HCT116 (cell line): ENCODE data around the gene TRPM1. TPM values are rescaled to one million over a fixed set of nuclear protein-coding genes. Genes with fewer than 3 reads are reported as not detected.

Experiments
- ATAC-seq: fragments of 200-7000 bp; cut with Tn5 transposase; 2 replicates; pipeline ENCODE4 v1.9.1; 2020; ENCODE audit warnings: mild to moderate bottlenecking, moderate library complexity
- BruUV-seq: library from RNA; stranded (reverse); fragments of 400-500 nt; replicated peaks from 2 replicates; lab custom pipeline; 2021; lab: Mats Ljungman, UMichigan
- CTCF ChIA-PET: fragments of 300-600 bp; sonication (Branson Sonifier 250); formaldehyde crosslinking; loops from one replicate; lab custom pipeline; 2021; ENCODE audit warnings: antibody characterized with exemption; lab: Charles Lee
- POLR2A ChIA-PET: fragments of 300-600, 350-600 bp; sonication (Branson Sonifier 250); formaldehyde crosslinking; loops from one replicate; lab custom pipeline; 2021; ENCODE audit warnings: antibody characterized with exemption; lab: Charles Lee
- RAD21 ChIA-PET, 2 experiments: fragments of 300-600 bp; sonication (Branson Sonifier 250); formaldehyde crosslinking; loops; one replicate each; lab custom pipeline; 2023; ENCODE audit warnings: low total read pairs in 2 of 2; ENCODE audit not compliant: uncharacterized antibody in 2 of 2, unreplicated experiment in 2 of 2, low non-redundant PET in 1 of 2; lab: Charles Lee
- DNase-seq: peaks from one replicate; pipeline ENCODE4 v3.0.0-alpha.2; 2010; ENCODE audit warnings: low read depth, low spot score
- H2AFZ ChIP-seq: fragments of 200-600 bp; shearing (Covaris generic), sonication (generic); 2 replicates; pipeline ENCODE4 v1.6.1; 2017; ENCODE audit warnings: low read depth, mixed run types, mixed read lengths, antibody characterized with exemption, low read length; ENCODE audit not compliant: poor library complexity, severe bottlenecking
- H3K27ac ChIP-seq: 2 replicates; pipeline ENCODE4 v1.5.1; 2012; ENCODE audit warnings: low read depth, low read length
- H3K27me3 ChIP-seq: fragments of 200-600 bp; sonication (generic); 2 replicates; pipeline ENCODE4 v1.6.1; 2016; ENCODE audit warnings: mixed run types, low read length, mixed read lengths; ENCODE audit not compliant: insufficient read depth
- H3K36me3 ChIP-seq, 2 experiments: fragments of 200-500 bp in 1 of 2; fragments of 200-600 bp in 1 of 2; sonication (Bioruptor generic) in 1 of 2; sonication (generic) in 1 of 2; 2 replicates each; pipeline versions ENCODE4 v1.5.1 to v1.6.1; 2014 to 2016; ENCODE audit warnings: low read length in 2 of 2, inconsistent platforms in 1 of 2, mixed read lengths in 1 of 2, mixed run types in 1 of 2; ENCODE audit not compliant: insufficient read depth in 2 of 2, control insufficient read depth in 1 of 2
- H3K4me1 ChIP-seq, 2 experiments: fragments of 200-600 bp in 1 of 2; sonication (generic) in 1 of 2; 2 replicates each; pipeline versions ENCODE4 v1.5.1 to v1.6.1; 2012 to 2017; ENCODE audit warnings: low read length in 2 of 2, inconsistent platforms in 1 of 2, mild to moderate bottlenecking in 1 of 2, mixed read lengths in 1 of 2, mixed run types in 1 of 2, moderate library complexity in 1 of 2; ENCODE audit not compliant: insufficient read depth in 2 of 2, control insufficient read depth in 1 of 2
- H3K4me2 ChIP-seq: fragments of 200-600 bp; sonication (generic); 2 replicates; pipeline ENCODE4 v1.6.1; 2017; ENCODE audit warnings: mixed run types, low read length, mixed read lengths
- H3K4me3 ChIP-seq, 2 experiments: fragments of 200-600 bp in 1 of 2; sonication (generic) in 1 of 2; replicated peaks in 1 of 2; 2 replicates each; pipeline ENCODE4 v1.5.1; 2011 to 2016; ENCODE audit warnings: low read length in 2 of 2, control low read depth in 1 of 2, low read depth in 1 of 2, mild to moderate bottlenecking in 1 of 2, mixed read lengths in 1 of 2, mixed run types in 1 of 2
- H3K79me2 ChIP-seq: fragments of 200-600 bp; sonication (generic); 2 replicates; pipeline ENCODE4 v1.6.1; 2017; ENCODE audit warnings: mild to moderate bottlenecking, mixed run types, low read length, moderate library complexity, mixed read lengths; ENCODE audit not compliant: insufficient read depth
- H3K9ac ChIP-seq: fragments of 200-600 bp; sonication (generic); 2 replicates; pipeline ENCODE4 v1.6.1; 2016; ENCODE audit warnings: low read length, mixed read lengths
- H3K9me2 ChIP-seq: fragments of 200-600 bp; sonication (generic), shearing (Covaris generic); 2 replicates; pipeline ENCODE4 v1.6.1; 2017; ENCODE audit warnings: mixed run types, mild to moderate bottlenecking, moderate library complexity; ENCODE audit not compliant: insufficient read depth
- H3K9me3 ChIP-seq, 2 experiments: fragments of 200-500 bp in 1 of 2; fragments of 200-600 bp in 1 of 2; sonication (Bioruptor generic) in 1 of 2; sonication (generic) in 1 of 2; 2 replicates each; pipeline ENCODE4 v1.6.1; 2014 to 2017; ENCODE audit warnings: low read length in 2 of 2, mixed read lengths in 2 of 2, inconsistent platforms in 1 of 2, low read depth in 1 of 2, mild to moderate bottlenecking in 1 of 2, mixed run types in 1 of 2, moderate library complexity in 1 of 2; ENCODE audit not compliant: control insufficient read depth in 1 of 2, insufficient read depth in 1 of 2
- H4K20me1 ChIP-seq: fragments of 200-600 bp; sonication (generic), shearing (Covaris generic); 2 replicates; pipeline ENCODE4 v1.6.1; 2017; ENCODE audit warnings: mixed run types, mild to moderate bottlenecking, moderate library complexity; ENCODE audit not compliant: insufficient read depth
- CEBPB ChIP-seq: IDR thresholded peaks from 2 replicates; pipeline ENCODE4 v1.6.1; 2012; ENCODE audit warnings: low read depth
- JUND ChIP-seq: IDR thresholded peaks from 2 replicates; pipeline ENCODE4 v1.6.1; 2012
- RAD21 ChIP-seq: IDR thresholded peaks from 2 replicates; pipeline ENCODE4 v1.6.1; 2012; ENCODE audit warnings: low read depth, mild to moderate bottlenecking
- SRF ChIP-seq: IDR thresholded peaks from 2 replicates; pipeline ENCODE4 v1.6.1; 2012; ENCODE audit warnings: low read depth
- YY1 ChIP-seq: IDR thresholded peaks from 2 replicates; pipeline ENCODE4 v1.6.1; 2011; ENCODE audit warnings: low read length, low read depth, moderate library complexity, mild to moderate bottlenecking; ENCODE audit not compliant: insufficient replicate concordance; ENCODE audit errors: extremely low read depth
- intact Hi-C: fragments of 100-400 bp; cut with micrococcal nuclease; formaldehyde crosslinking; loops from 2 replicates; pipeline ENCODE4 v1.10.0; 2022
- total RNA-seq: library from RNA; stranded (reverse); gene quantifications from one replicate; pipeline ENCODE4 v1.2.1, GENCODE V29; 2021; ENCODE audit not compliant: unreplicated experiment

The TRPM1 gene
- total RNA-seq, 1 experiment from 2014 or later = not detected

GRCh38 chr15:31069360-31070000, 32.0 kb downstream of the TRPM1 start:
- Histone ChIP-seq H4K20me1 (no peaks in the 10 kb centered on the region), H3K79me2 (no peaks in the 10 kb centered on the region), H3K9me3 (no peaks in the 10 kb centered on the region), H3K27ac (no peak overlapping the region), H3K4me3 (no peak overlapping the region), H2AFZ (no peak overlapping the region), H3K9ac (no peak overlapping the region), H3K27me3 (no peaks in the 10 kb centered on the region), H3K9me2 (no peaks in the 10 kb centered on the region), H3K4me1 (no peaks in the 10 kb centered on the region), H3K4me2 (no peak overlapping the region), H3K36me3 (no peaks in the 10 kb centered on the region)
- TF ChIP-seq JUND = no peak
- TF ChIP-seq RAD21 = no peak
- TF ChIP-seq SRF = no peak
- BruUV-seq = no TSS peak
- ChIA-PET CTCF (no interaction called here), POLR2A (no interaction called here), RAD21 (no interaction called here)
- DNase-seq (no peak), ATAC-seq (no peak)
- intact Hi-C loops = no loop called here

- H3K9me3 ChIP-seq = no peaks in the 10 kb centered on the region
- ChIA-PET RAD21 (no interaction called here), CTCF (no interaction called here), POLR2A (no interaction called here)
- TF ChIP-seq YY1 (no peak), CEBPB (no peak)
- BruUV-seq = no TSS peak
- no peaks in the 10 kb centered on the region for H3K9me2 ChIP-seq
- no peak overlapping the region for H3K4me2 ChIP-seq
- no peak overlapping the region for H3K9ac ChIP-seq
- no peak overlapping the region for H3K4me3 ChIP-seq
- no peak overlapping the region for H2AFZ ChIP-seq
- no peak overlapping the region for H3K27ac ChIP-seq
- DNase-seq (no peak), ATAC-seq (no peak)
- no peaks in the 10 kb centered on the region for H3K27me3 ChIP-seq
- H3K79me2 ChIP-seq = no peaks in the 10 kb centered on the region
- H4K20me1 ChIP-seq = no peaks in the 10 kb centered on the region
- H3K36me3 ChIP-seq = no peaks in the 10 kb centered on the region
- no peaks in the 10 kb centered on the region for H3K4me1 ChIP-seq
- intact Hi-C loops = no loop called here
Measured at GRCh38 chr15:31067890-31068603, 33.5 kb downstream of the TRPM1 start.
